Stomach (tissue), 4 donors: ENCODE results near the gene MRPL21.

Experiments
- CTCF ChIP-seq, 7 experiments: fragments of 450-650 bp in 4 of 7; fragments of 200-600 bp in 3 of 7; sonication (generic) in 3 of 7; IDR thresholded peaks; one replicate each; pipeline ENCODE4 v1.5.1; 2016 to 2019; ENCODE audit warnings: antibody characterized with exemption in 7 of 7, control low read depth in 2 of 7, mild to moderate bottlenecking in 1 of 7
- POLR2A ChIP-seq, 4 donors: fragments of 450-650 bp; IDR thresholded peaks; one replicate each; pipeline ENCODE4 v1.6.1; 2016; ENCODE audit warnings: antibody characterized with exemption in 4 of 4, control low read depth in 2 of 4, mild to moderate bottlenecking in 1 of 4, moderate library complexity in 1 of 4
- POLR2AphosphoS5 ChIP-seq, 3 donors: sonication (generic); formaldehyde crosslinking; IDR thresholded peaks; one replicate each; pipeline ENCODE4 v1.6.1; 2016; ENCODE audit warnings: antibody characterized with exemption in 3 of 3

- TF ChIP-seq POLR2A (IDR thresholded peaks at IDR 0.05) = no peak
- no peak for TF ChIP-seq CTCF (IDR thresholded peaks at IDR 0.05)
- TF ChIP-seq POLR2AphosphoS5 (IDR thresholded peaks at IDR 0.05) = no peak
Observed at GRCh38 chr11:68852628-68853027, 51.0 kb downstream of the MRPL21 start.
